HepG2 (cell line): ENCODE measurements around the gene NAIF1. TPM values are rescaled to one million over a fixed set of nuclear protein-coding genes. Genes with fewer than 3 reads are reported as not detected.

ENCODE experiments used
- ATAC-seq: fragments of 200-7000 bp; cut with Tn5 transposase; 3 replicates; pipeline ENCODE4 v1.9.1; 2020; ENCODE audit warnings: mild to moderate bottlenecking, moderate library complexity
- BruUV-seq: library from RNA; stranded (reverse); fragments of 400-500 nt; replicated peaks from 2 replicates; lab custom pipeline; 2021; lab: Mats Ljungman, UMichigan
- CTCF ChIA-PET: fragments of 300-600 bp; formaldehyde crosslinking; extraction: SDS; loops from one replicate; lab custom pipeline; 2021; ENCODE audit warnings: low total read pairs, inconsistent platforms, low intra/inter-chr PET ratio; lab: Yijun Ruan, JAX
- POLR2A ChIA-PET: fragments of 350-600 bp; sonication (Branson Sonifier 250); formaldehyde crosslinking; loops from one replicate; lab custom pipeline; 2020; ENCODE audit warnings: antibody characterized with exemption, inconsistent platforms; lab: Yijun Ruan, JAX
- DNase-seq: peaks from one replicate; pipeline ENCODE4 v3.0.0-alpha.2; 2015; ENCODE audit warnings: low spot score
- FAIRE-seq: peaks from 3 replicates; lab custom pipeline; 2011; peaks lifted over from hg19 to GRCh38; lab: Jason Lieb, UNC
- H2AFZ ChIP-seq: one replicate; pipeline ENCODE4 v1.6.1; 2011; ENCODE audit warnings: low read length, inconsistent platforms
- H3K27ac ChIP-seq: fragments of 300-600 bp; 3 replicates; pipeline ENCODE4 v1.8.0; 2011; ENCODE audit warnings: mixed run types, mild to moderate bottlenecking, mixed read lengths, low read length, inconsistent platforms; ENCODE audit not compliant: insufficient read depth; ENCODE audit errors: extremely low read length
- H3K27me3 ChIP-seq, 2 experiments: fragments of 200-600 bp in 1 of 2; 2 replicates in 1 of 2; 3 replicates in 1 of 2; pipeline versions ENCODE4 v1.6.0 to v1.8.0; 2011; ENCODE audit warnings: low read length in 2 of 2, mild to moderate bottlenecking in 2 of 2, moderate library complexity in 2 of 2, inconsistent platforms in 1 of 2; ENCODE audit not compliant: insufficient read depth in 2 of 2, control insufficient read depth in 1 of 2
- H3K36me3 ChIP-seq, 2 experiments: fragments of 200-600 bp in 1 of 2; replicated peaks in 1 of 2; 2 replicates in 1 of 2; 3 replicates in 1 of 2; pipeline versions ENCODE4 v1.5.1 to v1.8.0; 2011; ENCODE audit warnings: low read length in 2 of 2, inconsistent platforms in 1 of 2; ENCODE audit not compliant: insufficient read depth in 2 of 2, control insufficient read depth in 1 of 2
- H3K4me1 ChIP-seq: 2 replicates; pipeline ENCODE4 v1.5.1; 2012; ENCODE audit warnings: low read length, inconsistent platforms; ENCODE audit not compliant: insufficient read depth
- H3K4me2 ChIP-seq: 2 replicates; pipeline ENCODE4 v1.6.0; 2011; ENCODE audit warnings: low read depth, low read length, inconsistent platforms
- H3K4me3 ChIP-seq, 3 experiments: fragments of 200-600 bp in 1 of 3; sonication (generic), shearing (Covaris generic) in 1 of 3; replicated peaks in 1 of 3; 2 replicates each; pipeline ENCODE4 v1.5.1; 2011 to 2016; ENCODE audit warnings: low read length in 3 of 3, inconsistent platforms in 2 of 3, low read depth in 2 of 3, mild to moderate bottlenecking in 2 of 3, control low read depth in 1 of 3, mixed read lengths in 1 of 3; ENCODE audit not compliant: insufficient read depth in 1 of 3
- H3K79me2 ChIP-seq: one replicate; pipeline ENCODE4 v1.6.1; 2011; ENCODE audit warnings: low read length, inconsistent platforms; ENCODE audit not compliant: insufficient read depth
- H3K9ac ChIP-seq: 2 replicates; pipeline ENCODE4 v1.6.0; 2011; ENCODE audit warnings: mild to moderate bottlenecking, low read depth, low read length, inconsistent platforms; ENCODE audit not compliant: insufficient read depth
- H3K9me3 ChIP-seq: 2 replicates; pipeline ENCODE4 v1.5.1; 2012; ENCODE audit warnings: mild to moderate bottlenecking, low read length
- H4K20me1 ChIP-seq: 2 replicates; pipeline ENCODE4 v1.6.0; 2011; ENCODE audit warnings: inconsistent platforms, mild to moderate bottlenecking, low read length, moderate library complexity; ENCODE audit not compliant: insufficient read depth
- BCL3 ChIP-seq: sonication (generic); formaldehyde crosslinking; IDR thresholded peaks from 2 replicates; pipeline ENCODE4 v1.5.1; 2020; ENCODE audit warnings: mild to moderate bottlenecking, missing genetic modification reagents, moderate library complexity
- CTCF ChIP-seq: sonication (generic); formaldehyde crosslinking; IDR thresholded peaks from 2 replicates; pipeline ENCODE4 v1.5.0; 2020; ENCODE audit warnings: mild to moderate bottlenecking, missing genetic modification reagents, moderate library complexity
- PAWR ChIP-seq: sonication (generic); formaldehyde crosslinking; IDR thresholded peaks from 2 replicates; pipeline ENCODE4 v1.4.0; 2020; ENCODE audit warnings: missing genetic modification reagents, mild to moderate bottlenecking, borderline replicate concordance
- SAP130 ChIP-seq: IDR thresholded peaks from 2 replicates; pipeline ENCODE4 v1.6.1; 2016; ENCODE audit warnings: low read depth
- STAG1 ChIP-seq: sonication (generic); formaldehyde crosslinking; IDR thresholded peaks from 2 replicates; pipeline ENCODE4 v1.4.0; 2020; ENCODE audit warnings: missing genetic modification reagents
- ZBTB25 ChIP-seq: IDR thresholded peaks from 2 replicates; pipeline ENCODE4 v1.6.1; 2018; ENCODE audit warnings: missing genetic modification reagents
- ZNF414 ChIP-seq: sonication (generic); formaldehyde crosslinking; IDR thresholded peaks from 2 replicates; pipeline ENCODE4 v1.5.0; 2020; ENCODE audit warnings: missing genetic modification reagents
- ZNF687 ChIP-seq: sonication (generic); formaldehyde crosslinking; IDR thresholded peaks from 2 replicates; pipeline ENCODE4 v1.5.1; 2020; ENCODE audit warnings: mild to moderate bottlenecking, missing genetic modification reagents, moderate library complexity
- ZNF7 ChIP-seq: IDR thresholded peaks from 2 replicates; pipeline ENCODE4 v1.6.1; 2016; ENCODE audit warnings: missing biosample characterization, missing genetic modification reagents
- ZNF83 ChIP-seq: sonication (generic); formaldehyde crosslinking; IDR thresholded peaks from 2 replicates; pipeline ENCODE4 v1.4.0; 2020; ENCODE audit warnings: missing genetic modification reagents, mild to moderate bottlenecking, borderline replicate concordance
- WGBS: methylation state at CpG from one replicate; pipeline ENCODE4 v1.1.6; 2017; ENCODE audit warnings: low lambda C conversion rate; 5-methylcytosine and 5-hydroxymethylcytosine counted together
- in situ Hi-C: cut with HindIII; loops from 2 replicates; pipeline ENCODE4 v1.10.0; 2017; ENCODE audit warnings: low pct_unique_long_range_greater_than_20kb; ENCODE audit not compliant: extremely low pct_ligation_motif_present
- intact Hi-C: fragments of 100-400 bp; cut with micrococcal nuclease; formaldehyde crosslinking; loops from one replicate; pipeline ENCODE4 v1.10.0; 2022; ENCODE audit not compliant: unreplicated experiment
- polyA plus RNA-seq, 8 experiments: library from polyadenylated mRNA; depleted of rRNA in 3 of 8; stranded (reverse) in 7 of 8; unstranded in 1 of 8; fragments of >200 nt; fragmentation: Illumina TruSeq in 4 of 8; extraction: Trizol in 4 of 8; gene quantifications; 2 replicates each; pipeline versions ENCODE4 v1.2.1 to v1.2.3, GENCODE V29; 2011 to 2016; ENCODE audit warnings: low read depth in 4 of 8, missing spikeins in 1 of 8, mixed read lengths in 1 of 8; ENCODE audit not compliant: insufficient read depth in 1 of 8
- total RNA-seq, 5 experiments: library from RNA; depleted of rRNA; stranded (reverse); fragments of >200 nt; fragmentation: Illumina TruSeq; extraction: Trizol; gene quantifications; 2 replicates each; pipeline ENCODE4 v1.2.3, GENCODE V29; 2016; ENCODE audit warnings: low read depth in 1 of 5

Gene NAIF1
- total and polyA plus RNA-seq, 2 of the 13 experiments (the other 11 are each of a cell fraction or from before 2014, with no cell fraction given), result 6.0 to 6.9 TPM

- intact Hi-C loops (no loop called here), in situ Hi-C loops (no loop called here)
- peak overlapping the region; percentile 8 for H3K27ac ChIP-seq
- peaks cover 12% of the 10 kb centered on the region for H3K4me1 ChIP-seq
- ATAC-seq (peak; percentile 69), DNase-seq (no peak), FAIRE-seq (no peak)
- TF ChIP-seq ZNF83 (CRISPR knock-in tag) (no peak), ZNF7 (CRISPR knock-in tag) (peak; percentile 36; the same call in 1 of the 2 replicates), ZNF414 (CRISPR knock-in tag) (0 out of 2 replicates have a peak, but pooled peaks have one; percentile 31), STAG1 (CRISPR knock-in tag) (peak; percentile 43), PAWR (no peak), BCL3 (no peak), ZNF687 (CRISPR knock-in tag) (peak; percentile 46; the same call in 1 of the 2 replicates), ZBTB25 (CRISPR knock-in tag) (no peak), CTCF (CRISPR knock-in tag) (peak; percentile 49), SAP130 (0 out of 2 replicates have a peak, but pooled peaks have one; percentile 10)
- H4K20me1 ChIP-seq, result no peaks in the 10 kb centered on the region
- POLR2A ChIA-PET, result interaction anchor here (3.4 kb wide), 1 partner anchor 10 kb away, joined by 17 read pairs; no protein-coding TSS in a partner anchor
- 77% methylated on average over 9 of the region's 9 CpGs for WGBS
- CTCF ChIA-PET, result no interaction called here
- H2AFZ ChIP-seq, result no peak overlapping the region
- H3K4me3 ChIP-seq, result no peak overlapping the region
- no peaks in the 10 kb centered on the region; a peak in 2 of 5 replicates for H3K36me3 ChIP-seq
- H3K9ac ChIP-seq, result no peak overlapping the region
- no peak overlapping the region for H3K4me2 ChIP-seq
- BruUV-seq, result no TSS peak
- no peaks in the 10 kb centered on the region for H3K27me3 ChIP-seq
- H3K79me2 ChIP-seq, result peaks cover 18% of the 10 kb centered on the region
- no peaks in the 10 kb centered on the region for H3K9me3 ChIP-seq
Observed at GRCh38 chr9:128088253-128088945, 21.3 kb upstream of the NAIF1 start.
